ENCODE results near the gene XRCC3.

DNA sequence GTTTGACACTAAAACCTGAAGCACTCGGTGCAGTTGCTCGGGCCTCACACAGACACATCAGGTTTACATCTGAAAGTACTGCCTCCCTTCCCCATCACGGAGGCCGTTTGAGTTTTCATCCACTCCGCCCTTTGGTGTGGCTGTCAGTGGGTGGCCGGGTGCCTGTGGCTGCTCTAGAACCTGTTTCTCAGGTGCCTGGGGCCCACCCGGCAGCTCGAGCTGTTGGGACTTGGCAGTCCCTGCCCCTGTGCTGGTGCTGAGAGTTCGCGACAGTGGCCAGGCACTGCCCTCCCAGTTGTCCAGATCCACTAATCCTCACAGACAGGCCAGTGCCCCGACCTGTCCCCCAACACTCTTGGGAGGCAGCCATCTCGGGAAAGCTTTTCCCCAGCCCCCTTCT lies 22.4 kb downstream of the XRCC3 start:
- TF ChIP-seq SUZ12 (IDR thresholded peaks at IDR 0.05) = no peak
- no peak for TF ChIP-seq SP1 (IDR thresholded peaks at IDR 0.05)
- no peak for TF ChIP-seq HDGF (IDR thresholded peaks at IDR 0.05; ENCODE audit: borderline replicate concordance)
